MM.1S (cell line): Measurements from ENCODE around the gene SIPA1.

Experiments used
- DNase-seq: peaks from one replicate; pipeline ENCODE4 v3.0.0-alpha.2; 2015
- H2AFZ ChIP-seq: fragments of 300-600 bp; sonication (generic); 2 replicates; pipeline ENCODE4 v1.6.0; 2016; ENCODE audit warnings: antibody characterized with exemption, low read length
- H3F3A ChIP-seq: fragments of 300-600 bp; sonication (generic); 2 replicates; pipeline ENCODE4 v1.6.1; 2016; ENCODE audit warnings: mild to moderate bottlenecking, antibody characterized with exemption, low read length, moderate library complexity, mixed read lengths; ENCODE audit not compliant: insufficient read depth
- H3K27ac ChIP-seq: fragments of 300-600 bp; sonication (generic); 2 replicates; pipeline ENCODE4 v1.5.1; 2016; ENCODE audit warnings: mild to moderate bottlenecking, low read length
- H3K27me3 ChIP-seq: fragments of 300-600 bp; sonication (generic); replicated peaks from 2 replicates; pipeline ENCODE4 v1.6.0; 2016; ENCODE audit warnings: low read length; ENCODE audit not compliant: insufficient read depth
- H3K36me3 ChIP-seq: fragments of 300-600 bp; sonication (generic); replicated peaks from 2 replicates; pipeline ENCODE4 v1.6.1; 2016; ENCODE audit warnings: mild to moderate bottlenecking, low read length, mixed read lengths; ENCODE audit not compliant: insufficient read depth
- H3K4me1 ChIP-seq: fragments of 300-600 bp; sonication (generic); 2 replicates; pipeline ENCODE4 v1.6.1; 2016; ENCODE audit warnings: low read length, mixed read lengths
- H3K4me2 ChIP-seq: fragments of 300-600 bp; sonication (generic); 2 replicates; pipeline ENCODE4 v1.6.0; 2016; ENCODE audit warnings: low read depth, low read length
- H3K4me3 ChIP-seq: fragments of 300-600 bp; sonication (generic); 2 replicates; pipeline ENCODE4 v1.5.1; 2016; ENCODE audit warnings: low read length, mixed read lengths
- H3K79me2 ChIP-seq: fragments of 300-600 bp; sonication (generic); 2 replicates; pipeline ENCODE4 v1.6.1; 2016; ENCODE audit warnings: mixed run types, low read length, mixed read lengths
- H3K9ac ChIP-seq: fragments of 300-600 bp; sonication (generic); 2 replicates; pipeline ENCODE4 v1.6.1; 2016; ENCODE audit warnings: low read length, mixed read lengths
- H3K9me2 ChIP-seq: fragments of 300-600 bp; sonication (generic); replicated peaks from 2 replicates; pipeline ENCODE4 v1.6.1; 2016; ENCODE audit warnings: mild to moderate bottlenecking, low read length, mixed read lengths; ENCODE audit not compliant: insufficient read depth
- H3K9me3 ChIP-seq: fragments of 300-600 bp; sonication (generic); replicated peaks from 2 replicates; pipeline ENCODE4 v1.6.1; 2016; ENCODE audit warnings: mild to moderate bottlenecking, low read length, mixed read lengths; ENCODE audit not compliant: insufficient read depth
- H4K20me1 ChIP-seq: fragments of 300-600 bp; sonication (generic); 2 replicates; pipeline ENCODE4 v1.6.1; 2016; ENCODE audit warnings: mild to moderate bottlenecking, low read length, moderate library complexity, mixed read lengths; ENCODE audit not compliant: insufficient read depth
- CTCF ChIP-seq: fragments of 300-600 bp; sonication (generic); IDR thresholded peaks from 2 replicates; pipeline ENCODE4 v1.5.1; 2016; ENCODE audit warnings: antibody characterized with exemption, low read length, mixed read lengths
- EZH2 ChIP-seq: fragments of 300-600 bp; sonication (generic); optimal IDR thresholded peaks from 2 replicates; pipeline ENCODE3; 2017; ENCODE audit warnings: low read depth, mild to moderate bottlenecking, antibody characterized with exemption, low read length, mixed read lengths
- EZH2phosphoT487 ChIP-seq: fragments of 300-600 bp; sonication (generic); IDR thresholded peaks from 2 replicates; pipeline ENCODE4 v1.6.1; 2018; ENCODE audit warnings: antibody characterized with exemption, low read length

Gene SIPA1

DNA sequence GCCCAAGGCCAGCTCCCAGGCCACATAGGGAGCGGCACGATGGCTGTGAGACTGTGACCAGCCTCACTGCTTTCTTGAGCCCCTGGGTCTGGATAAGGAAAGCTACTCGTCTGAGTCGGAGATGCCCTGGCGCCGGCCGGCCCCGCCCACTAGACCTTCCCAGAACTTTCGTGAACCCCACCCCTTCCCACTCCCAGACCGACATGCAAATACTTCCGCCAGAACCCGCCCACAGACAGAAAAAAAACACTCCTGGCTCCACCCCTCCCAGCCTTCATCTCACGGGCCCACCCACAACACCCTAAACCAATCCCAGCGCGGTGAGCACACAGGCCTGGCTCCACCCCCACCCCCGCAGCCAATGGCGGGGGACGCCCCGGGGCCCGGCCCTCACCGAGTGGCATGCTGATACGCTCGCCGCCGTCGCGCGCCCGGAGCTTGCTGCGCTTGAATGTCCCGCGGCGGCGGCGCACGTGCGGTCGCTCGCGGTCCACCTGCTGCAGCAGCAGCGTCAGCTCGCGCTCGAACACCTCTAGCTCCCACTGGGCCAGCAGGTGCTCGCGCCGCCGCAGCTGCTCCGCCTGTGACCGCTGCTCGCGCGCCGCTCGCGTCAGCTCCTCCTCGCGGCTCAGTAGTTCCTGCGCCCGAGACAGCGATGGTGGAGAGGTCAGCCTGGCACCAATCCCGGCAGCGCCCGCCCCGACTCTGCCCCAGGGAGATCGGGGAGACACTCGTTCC lies 30.9 kb upstream of the SIPA1 start:
- no peak for DNase-seq
- Histone ChIP-seq H3K27me3 (no peaks in the 10 kb centered on the region), H3K36me3 (no peaks in the 10 kb centered on the region), H3K4me2 (no peak overlapping the region), H3K27ac (no peak overlapping the region), H3K4me1 (no peaks in the 10 kb centered on the region), H3K79me2 (peaks cover 30% of the 10 kb centered on the region), H3K9me3 (no peaks in the 10 kb centered on the region), H2AFZ (no peak overlapping the region), H3K9ac (no peak overlapping the region), H4K20me1 (no peaks in the 10 kb centered on the region), H3K4me3 (no peak overlapping the region), H3K9me2 (no peaks in the 10 kb centered on the region), H3F3A (no peaks in the 10 kb centered on the region)
- TF ChIP-seq EZH2 = no peak
- TF ChIP-seq CTCF = no peak
- no peak for TF ChIP-seq EZH2phosphoT487

- Histone ChIP-seq H3K4me3 (no peak overlapping the region), H3K27ac (no peak overlapping the region), H3K9ac (no peak overlapping the region)
Observed at GRCh38 chr11:65607614-65608426, 30.1 kb upstream of the SIPA1 start.

DNA sequence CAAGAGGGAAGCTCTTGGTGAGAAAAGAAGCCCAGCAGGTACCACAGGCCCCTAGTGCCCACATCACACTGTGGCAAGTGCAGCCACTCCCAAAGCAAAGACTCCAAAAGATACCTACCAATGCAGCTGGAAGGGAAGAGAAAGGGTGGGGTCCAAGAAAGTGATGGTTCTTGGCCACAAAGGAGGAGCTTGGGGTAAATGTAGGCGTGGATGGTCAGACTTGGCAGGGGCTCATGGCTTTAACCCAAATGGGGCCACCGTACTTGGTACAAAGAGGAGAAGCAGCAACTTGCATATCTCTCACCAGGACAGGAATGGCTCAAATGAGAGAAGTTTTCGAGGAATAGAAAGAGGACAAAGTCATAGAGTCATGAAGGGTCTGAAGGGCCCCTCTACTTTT lies 28.7 kb upstream of the SIPA1 start:
- no peak overlapping the region for H2AFZ ChIP-seq
- H3K9ac ChIP-seq = no peak overlapping the region
- H3K27me3 ChIP-seq = no peaks in the 10 kb centered on the region
- no peak for TF ChIP-seq CTCF
- no peak for TF ChIP-seq EZH2phosphoT487
- no peak for TF ChIP-seq EZH2
- no peak for DNase-seq
- H3K9me2 ChIP-seq = no peaks in the 10 kb centered on the region
- H3K4me3 ChIP-seq = no peak overlapping the region
- no peaks in the 10 kb centered on the region for H3K9me3 ChIP-seq
- H3K36me3 ChIP-seq = no peaks in the 10 kb centered on the region
- H3K27ac ChIP-seq = no peak overlapping the region
- peaks cover 6% of the 10 kb centered on the region; the same call in 1 of the 2 replicates for H3K4me1 ChIP-seq
- no peaks in the 10 kb centered on the region for H4K20me1 ChIP-seq
- no peak overlapping the region for H3K4me2 ChIP-seq
- 0 out of 2 replicates have a peak, but pooled peaks cover 1% of the 10 kb centered on the region for H3F3A ChIP-seq
- H3K79me2 ChIP-seq = peaks cover 52% of the 10 kb centered on the region

More at GRCh38 chr11:65607614-65608426, 30.1 kb upstream of the SIPA1 start:
- Histone ChIP-seq H3K9me3 (no peaks in the 10 kb centered on the region), H3F3A (no peaks in the 10 kb centered on the region), H3K79me2 (peaks cover 38% of the 10 kb centered on the region), H4K20me1 (no peaks in the 10 kb centered on the region), H3K27me3 (no peaks in the 10 kb centered on the region), H3K36me3 (no peaks in the 10 kb centered on the region), H3K4me2 (no peak overlapping the region), H3K9me2 (no peaks in the 10 kb centered on the region), H2AFZ (no peak overlapping the region), H3K4me1 (peaks cover under 1% of the 10 kb centered on the region; the same call in 1 of the 2 replicates)
- DNase-seq = no peak
- TF ChIP-seq EZH2phosphoT487 (no peak), EZH2 (no peak), CTCF (no peak)
